GM18858 (cell line): Measurements from ENCODE around the gene MRPS34.

ENCODE experiments used
- ATAC-seq: cut with Tn5 transposase; IDR thresholded peaks from one replicate; pipeline ENCODE4 v1.9.1; 2021; ENCODE audit not compliant: unreplicated experiment

MRPS34 gene

GRCh38 chr16:1794908-1795666, 22.2 kb upstream of the MRPS34 start:
- no peak for ATAC-seq

- no peak for ATAC-seq
These were observed 21.4 kb upstream of the MRPS34 start for GRCh38 chr16:1794221-1794871.

- no peak for ATAC-seq
These were observed 20.8 kb upstream of the MRPS34 start, which contains the start of gene IGFALS for GRCh38 chr16:1793578-1794220. IGFALS (minus strand) TSS chr16:1793705; CDS start chr16:1793652, 53 bp downstream.

GRCh38 chr16:1792836-1793577, 20.1 kb upstream of the MRPS34 start:
- no peak for ATAC-seq

- ATAC-seq = no peak
These were observed 19.2 kb upstream of the MRPS34 start for GRCh38 chr16:1791943-1792812.

GRCh38 chr16:1791256-1791942, 18.5 kb upstream of the MRPS34 start:
- no peak for ATAC-seq

- ATAC-seq = no peak
These were observed 17.8 kb upstream of the MRPS34 start for GRCh38 chr16:1790611-1791255.

- ATAC-seq = no peak
These were observed 17.3 kb upstream of the MRPS34 start for GRCh38 chr16:1790261-1790610.

- no peak for ATAC-seq
These were observed 16.7 kb upstream of the MRPS34 start for GRCh38 chr16:1789643-1790045.

- ATAC-seq = no peak
These were observed 15.8 kb upstream of the MRPS34 start for GRCh38 chr16:1788708-1789100.

- ATAC-seq = no peak
These were observed 15.3 kb upstream of the MRPS34 start for GRCh38 chr16:1788095-1788707.

- no peak for ATAC-seq
These were observed 14.6 kb upstream of the MRPS34 start for GRCh38 chr16:1787322-1788094.

GRCh38 chr16:1787056-1787321, 14.1 kb upstream of the MRPS34 start:
- no peak for ATAC-seq

GRCh38 chr16:1786242-1787055, 13.5 kb upstream of the MRPS34 start:
- no peak for ATAC-seq

- ATAC-seq = no peak
These were observed 12.9 kb upstream of the MRPS34 start for GRCh38 chr16:1785846-1786170.

- ATAC-seq = no peak
These were observed 12.3 kb upstream of the MRPS34 start for GRCh38 chr16:1784977-1785845.
